Measurements from ENCODE around the gene GATM.
"Not testable (repeated sequence)": the region's sequence is repeated elsewhere in the genome, so short reads cannot be mapped to it uniquely, and the experiment has no call there.

GATM gene

GRCh38 chr15:45391746-45392583, 13.6 kb upstream of the GATM start:
- no peak for DNase-seq (ENCODE audit: low read depth, low spot score)

GRCh38 chr15:45389351-45389750, 11.0 kb upstream of the GATM start:
- no peak overlapping the region for H3K27ac ChIP-seq
- no peak for DNase-seq (ENCODE audit: low read depth, low spot score)

More at GRCh38 chr15:45391746-45392583, 13.6 kb upstream of the GATM start:
- no peak overlapping the region for H3K27ac ChIP-seq

- H3K27ac ChIP-seq: no peak overlapping the region
- DNase-seq (ENCODE audit: low read depth, low spot score): no peak
Measured at GRCh38 chr15:45387380-45388007, 9.2 kb upstream of the GATM start.

- H3K27ac ChIP-seq: no peak overlapping the region
- no peak for DNase-seq (ENCODE audit: low read depth, low spot score)
Measured at GRCh38 chr15:45386974-45387373, 8.6 kb upstream of the GATM start.

GRCh38 chr15:45386420-45386819, 8.1 kb upstream of the GATM start:
- H3K27ac ChIP-seq: no peak overlapping the region
- no peak for DNase-seq (ENCODE audit: low read depth, low spot score)

GRCh38 chr15:45385590-45385989, 7.2 kb upstream of the GATM start:
- no peak overlapping the region for H3K27ac ChIP-seq

GRCh38 chr15:45384700-45385099, 6.4 kb upstream of the GATM start:
- no peak overlapping the region for H3K27ac ChIP-seq
- DNase-seq (ENCODE audit: low read depth, low spot score): no peak

More at GRCh38 chr15:45385590-45385989, 7.2 kb upstream of the GATM start:
- no peak for DNase-seq (ENCODE audit: low read depth, low spot score)

- no peak overlapping the region for H3K27ac ChIP-seq
- DNase-seq (ENCODE audit: low read depth, low spot score): no peak
Measured at GRCh38 chr15:45378913-45379262, 544 bp upstream of the GATM start.

GRCh38 chr15:45377609-45378148, 665 bp downstream of the GATM start:
- H3K27ac ChIP-seq: no peak overlapping the region
- DNase-seq (ENCODE audit: low read depth, low spot score): no peak

GRCh38 chr15:45376967-45377608, 1.3 kb downstream of the GATM start:
- no peak for DNase-seq (ENCODE audit: low read depth, low spot score)
- no peak overlapping the region for H3K27ac ChIP-seq

GRCh38 chr15:45376300-45376928, 1.9 kb downstream of the GATM start:
- DNase-seq (ENCODE audit: low read depth, low spot score): no peak
- H3K27ac ChIP-seq: no peak overlapping the region

GRCh38 chr15:45375836-45376235, 2.5 kb downstream of the GATM start:
- H3K27ac ChIP-seq: no peak overlapping the region
- DNase-seq (ENCODE audit: low read depth, low spot score): no peak

GRCh38 chr15:45373976-45374375, 4.4 kb downstream of the GATM start:
- H3K27ac ChIP-seq: no peak overlapping the region
- no peak for DNase-seq (ENCODE audit: low read depth, low spot score)

- H3K27ac ChIP-seq: no peak overlapping the region
- no peak for DNase-seq (ENCODE audit: low read depth, low spot score)
Measured at GRCh38 chr15:45372041-45372995, 6.0 kb downstream of the GATM start.

GRCh38 chr15:45371546-45371945, 6.8 kb downstream of the GATM start:
- no peak for DNase-seq (ENCODE audit: low read depth, low spot score)
- no peak overlapping the region for H3K27ac ChIP-seq

- DNase-seq (ENCODE audit: low read depth, low spot score); H3K27ac ChIP-seq: not testable (repeated sequence)
Measured at GRCh38 chr15:45370042-45370441, 8.3 kb downstream of the GATM start.

GRCh38 chr15:45367222-45367621, 11.1 kb downstream of the GATM start:
- not testable (repeated sequence) for DNase-seq (ENCODE audit: low read depth, low spot score); H3K27ac ChIP-seq

GRCh38 chr15:45364271-45364670, 14.1 kb downstream of the GATM start:
- H3K27ac ChIP-seq: no peak overlapping the region
- no peak for DNase-seq (ENCODE audit: low read depth, low spot score)

GRCh38 chr15:45363801-45364200, 14.5 kb downstream of the GATM start:
- no peak overlapping the region for H3K27ac ChIP-seq
- no peak for DNase-seq (ENCODE audit: low read depth, low spot score)

All from epithelial cell of prostate (primary cell).